ENCODE measurements around the gene BCR. TPM values are rescaled to one million over a fixed set of nuclear protein-coding genes. Genes with fewer than 3 reads are reported as not detected.

BCR gene
- total and polyA plus RNA-seq, 10 donors, result 15.2 to 64.8 (median 50.7) TPM

DNA sequence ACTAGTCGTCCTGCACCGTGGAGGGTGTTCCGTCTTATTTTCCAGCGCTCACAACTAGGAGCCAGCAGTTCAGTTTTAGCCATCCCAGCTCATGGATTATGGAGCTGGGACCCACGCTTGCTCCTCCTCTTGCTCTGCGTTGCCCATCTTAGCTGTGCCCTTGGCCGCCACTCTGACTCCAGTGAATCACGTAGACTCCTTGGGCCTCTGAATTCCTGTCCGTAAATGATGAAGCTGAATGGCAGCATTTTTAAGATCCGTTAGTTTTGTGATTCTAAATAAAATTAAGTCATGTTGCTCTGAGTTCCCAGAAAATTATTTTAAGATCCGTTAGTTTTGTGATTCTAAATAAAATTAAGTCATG lies 23.8 kb downstream of the BCR start:
- no peaks in the 10 kb centered on the region for H3K9me3 ChIP-seq
- no peaks in the 10 kb centered on the region for H3K27me3 ChIP-seq (replicated peaks in 1 of 7)
- intact Hi-C loops (cut with DNase I; ENCODE audit: low total_unique reads), result no loop called here
- peaks cover 0 to 50% (median 5%) of the 10 kb centered on the region in 6 donors for H3K36me3 ChIP-seq
- peak overlapping the region in 1 of 8 donors; percentile 7 for H3K27ac ChIP-seq
- H3K4me3 ChIP-seq, result no peak overlapping the region
- no peak for TF ChIP-seq POLR2A (IDR thresholded peaks at IDR 0.05)
- TF ChIP-seq, protein P1, sequence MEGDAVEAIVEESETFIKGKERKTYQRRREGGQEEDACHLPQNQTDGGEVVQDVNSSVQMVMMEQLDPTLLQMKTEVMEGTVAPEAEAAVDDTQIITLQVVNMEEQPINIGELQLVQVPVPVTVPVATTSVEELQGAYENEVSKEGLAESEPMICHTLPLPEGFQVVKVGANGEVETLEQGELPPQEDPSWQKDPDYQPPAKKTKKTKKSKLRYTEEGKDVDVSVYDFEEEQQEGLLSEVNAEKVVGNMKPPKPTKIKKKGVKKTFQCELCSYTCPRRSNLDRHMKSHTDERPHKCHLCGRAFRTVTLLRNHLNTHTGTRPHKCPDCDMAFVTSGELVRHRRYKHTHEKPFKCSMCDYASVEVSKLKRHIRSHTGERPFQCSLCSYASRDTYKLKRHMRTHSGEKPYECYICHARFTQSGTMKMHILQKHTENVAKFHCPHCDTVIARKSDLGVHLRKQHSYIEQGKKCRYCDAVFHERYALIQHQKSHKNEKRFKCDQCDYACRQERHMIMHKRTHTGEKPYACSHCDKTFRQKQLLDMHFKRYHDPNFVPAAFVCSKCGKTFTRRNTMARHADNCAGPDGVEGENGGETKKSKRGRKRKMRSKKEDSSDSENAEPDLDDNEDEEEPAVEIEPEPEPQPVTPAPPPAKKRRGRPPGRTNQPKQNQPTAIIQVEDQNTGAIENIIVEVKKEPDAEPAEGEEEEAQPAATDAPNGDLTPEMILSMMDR (IDR thresholded peaks at IDR 0.05 in 8 of 11, conservative IDR thresholded peaks at IDR 0.05 in 3 of 11), result no peak
- TF ChIP-seq POLR2AphosphoS5 (IDR thresholded peaks at IDR 0.05), result no peak
- 94 to 99% (median 95%) methylated on average over 11 of the region's 11 CpGs for WGBS, 5 donors
- peak; percentile 31 for DNase-seq
- peaks cover 15 to 85% (median 42%) of the 10 kb centered on the region in 6 donors for H3K4me1 ChIP-seq

DNA sequence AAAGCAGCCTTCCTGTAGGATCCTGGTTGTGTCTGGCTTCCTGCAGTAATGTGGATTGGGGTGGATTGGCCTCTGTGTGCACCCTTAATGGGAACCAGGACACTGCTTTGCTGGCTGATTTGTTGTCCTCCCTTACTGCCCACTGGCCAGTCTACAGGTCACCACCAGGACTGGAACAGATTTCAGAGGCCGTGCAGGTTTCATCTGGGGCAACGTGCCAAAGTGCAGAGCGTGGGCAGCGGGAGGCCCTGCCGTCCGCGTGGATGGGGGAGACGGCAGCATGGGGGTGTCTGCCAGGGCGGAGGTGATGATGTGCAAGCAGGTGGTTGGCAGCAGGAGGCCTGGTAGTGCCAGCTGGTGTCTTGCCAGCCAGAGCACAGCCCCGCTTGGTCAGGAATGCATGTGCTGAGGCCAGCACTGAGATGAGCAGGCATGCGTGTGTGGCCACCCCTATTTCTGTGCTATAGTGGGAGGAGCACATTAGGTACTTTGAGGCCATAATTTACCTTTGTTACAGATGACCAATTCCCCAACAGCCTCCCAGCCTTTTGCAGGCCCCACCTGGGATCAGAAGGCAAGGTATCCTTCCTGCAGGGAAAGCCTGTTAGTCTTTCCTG lies 24.3 kb downstream of the BCR start:
- intact Hi-C loops (cut with DNase I; ENCODE audit: low total_unique reads), result no loop called here
- TF ChIP-seq POLR2AphosphoS5 (IDR thresholded peaks at IDR 0.05) (no peak), POLR2A (IDR thresholded peaks at IDR 0.05) (no peak)
- TF ChIP-seq, protein P1 (IDR thresholded peaks at IDR 0.05 in 8 of 11, conservative IDR thresholded peaks at IDR 0.05 in 3 of 11), result no peak
- H3K9me3 ChIP-seq, result no peaks in the 10 kb centered on the region
- H3K4me3 ChIP-seq, result no peak overlapping the region
- H3K27me3 ChIP-seq (replicated peaks in 1 of 7), result no peaks in the 10 kb centered on the region
- peak; percentile 60 for DNase-seq
- 75 to 86% (median 79%) methylated on average over 10 to 11 of the region's 11 CpGs for WGBS, 5 donors
- H3K27ac ChIP-seq, result no peak overlapping the region
- H3K4me1 ChIP-seq, result peaks cover 14 to 81% (median 39%) of the 10 kb centered on the region in 6 donors
- peaks cover 0 to 46% (median 5%) of the 10 kb centered on the region in 6 donors for H3K36me3 ChIP-seq

DNA sequence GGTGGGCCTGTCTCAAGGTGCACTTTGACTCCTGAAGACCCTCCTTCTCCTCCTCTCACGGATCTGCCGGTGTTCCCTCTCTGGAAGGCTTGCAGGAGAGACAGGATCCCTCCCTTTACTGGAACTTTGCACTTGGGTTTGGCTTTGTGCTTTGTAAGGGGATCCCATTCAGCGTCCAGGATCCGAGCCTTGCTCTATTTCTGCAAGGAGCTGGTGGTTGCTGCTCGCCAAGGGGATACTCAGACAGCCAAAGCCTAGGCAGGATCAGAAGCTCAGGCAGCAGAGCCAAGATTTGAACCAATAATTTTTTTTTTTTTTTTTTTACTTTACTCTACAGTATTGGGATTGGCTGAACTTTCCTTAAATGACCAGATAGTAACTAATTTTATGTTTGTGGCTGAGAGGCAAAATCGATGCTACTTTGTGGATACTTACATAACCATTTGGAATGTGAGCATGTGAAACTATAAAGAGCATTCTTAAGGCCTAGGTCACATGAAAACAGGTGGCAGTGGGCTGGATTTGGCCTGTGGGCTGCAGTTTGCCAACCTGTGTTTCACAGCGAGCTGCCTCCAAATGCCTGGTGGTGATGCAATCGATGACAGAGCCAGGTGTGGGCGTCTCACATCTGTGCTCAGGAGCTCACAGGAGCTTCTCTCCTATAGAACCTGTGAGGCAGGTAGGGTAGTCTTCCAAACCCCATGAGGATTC lies 25.2 kb downstream of the BCR start:
- Histone ChIP-seq H3K36me3 (peaks cover 0 to 43% (median 5%) of the 10 kb centered on the region in 6 donors), H3K9me3 (no peaks in the 10 kb centered on the region), H3K27me3 (replicated peaks in 1 of 7) (no peaks in the 10 kb centered on the region), H3K4me1 (peaks cover 10 to 81% (median 31%) of the 10 kb centered on the region in 6 donors), H3K4me3 (no peak overlapping the region), H3K27ac (no peak overlapping the region)
- peak; percentile 24 for DNase-seq
- TF ChIP-seq POLR2AphosphoS5 (IDR thresholded peaks at IDR 0.05), result no peak
- TF ChIP-seq, protein P1 (IDR thresholded peaks at IDR 0.05 in 8 of 11, conservative IDR thresholded peaks at IDR 0.05 in 3 of 11), result no peak
- no peak for TF ChIP-seq POLR2A (IDR thresholded peaks at IDR 0.05)
- intact Hi-C loops (cut with DNase I; ENCODE audit: low total_unique reads), result no loop called here
- WGBS, 5 donors, result 86 to 92% (median 91%) methylated on average over 9 of the region's 9 CpGs

DNA sequence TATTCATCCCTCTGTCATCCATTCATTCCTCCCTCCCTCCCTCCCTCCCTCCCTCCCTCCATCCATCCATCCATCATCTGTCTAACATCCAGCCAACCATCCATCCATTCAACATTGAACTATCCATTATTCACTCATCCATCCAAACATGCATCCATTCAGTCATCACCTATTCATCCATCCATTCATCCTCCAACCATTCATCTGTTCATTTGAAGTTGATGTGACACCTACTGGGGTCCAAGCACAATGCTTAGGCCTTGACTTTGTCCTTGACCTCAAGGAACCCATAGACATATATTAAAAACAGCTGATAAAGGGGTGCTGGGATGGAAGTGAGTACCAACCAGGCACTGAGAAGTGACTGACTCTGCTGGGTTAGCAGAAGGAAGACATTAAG lies 26.6 kb downstream of the BCR start:
- TF ChIP-seq POLR2A (IDR thresholded peaks at IDR 0.05) (no peak), POLR2AphosphoS5 (IDR thresholded peaks at IDR 0.05) (no peak)
- TF ChIP-seq, protein P1 (IDR thresholded peaks at IDR 0.05 in 8 of 11, conservative IDR thresholded peaks at IDR 0.05 in 3 of 11), result no peak
- Histone ChIP-seq H3K27ac (no peak overlapping the region), H3K36me3 (peaks cover 0 to 44% (median 5%) of the 10 kb centered on the region in 6 donors), H3K27me3 (replicated peaks in 1 of 7) (no peaks in the 10 kb centered on the region), H3K9me3 (no peaks in the 10 kb centered on the region), H3K4me1 (peaks cover 4 to 84% (median 22%) of the 10 kb centered on the region in 6 donors), H3K4me3 (no peak overlapping the region)
- no peak for DNase-seq
- intact Hi-C loops (cut with DNase I; ENCODE audit: low total_unique reads), result no loop called here
